ENCODE data around the gene ZCCHC2.

Gene ZCCHC2

DNA sequence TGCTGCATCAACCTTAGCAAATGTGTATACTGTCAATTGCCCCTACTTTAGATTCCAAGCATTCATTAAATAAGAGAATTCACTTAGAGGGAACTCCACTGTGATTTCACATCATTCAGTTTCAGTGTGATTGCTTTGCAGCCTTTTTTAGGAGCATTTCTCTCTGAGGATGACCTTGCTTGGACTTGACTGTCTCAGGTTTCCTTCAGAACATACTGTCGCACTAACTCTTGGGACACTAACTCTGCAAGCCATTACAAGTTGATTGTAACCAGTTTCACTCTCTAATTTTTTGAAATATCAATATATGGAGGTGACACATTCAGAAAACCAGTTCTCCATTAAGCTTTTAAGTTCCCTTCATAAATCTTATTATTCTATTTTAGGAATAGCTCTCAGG lies 6.6 kb upstream of the ZCCHC2 start:
- Histone ChIP-seq H3K9me3 (ENCODE audit: control insufficient read depth, low read length) (no peaks in the 10 kb centered on the region), H3K9ac (ENCODE audit: low read length) (no peak overlapping the region), H3K4me3 (ENCODE audit: low read length) (no peak overlapping the region), H3K36me3 (ENCODE audit: control insufficient read depth, insufficient read depth, low read length) (no peaks in the 10 kb centered on the region), H3K4me1 (ENCODE audit: control insufficient read depth, insufficient read depth, low read length) (no peaks in the 10 kb centered on the region), H3K27me3 (ENCODE audit: control insufficient read depth, insufficient read depth, low read length) (no peaks in the 10 kb centered on the region)

DNA sequence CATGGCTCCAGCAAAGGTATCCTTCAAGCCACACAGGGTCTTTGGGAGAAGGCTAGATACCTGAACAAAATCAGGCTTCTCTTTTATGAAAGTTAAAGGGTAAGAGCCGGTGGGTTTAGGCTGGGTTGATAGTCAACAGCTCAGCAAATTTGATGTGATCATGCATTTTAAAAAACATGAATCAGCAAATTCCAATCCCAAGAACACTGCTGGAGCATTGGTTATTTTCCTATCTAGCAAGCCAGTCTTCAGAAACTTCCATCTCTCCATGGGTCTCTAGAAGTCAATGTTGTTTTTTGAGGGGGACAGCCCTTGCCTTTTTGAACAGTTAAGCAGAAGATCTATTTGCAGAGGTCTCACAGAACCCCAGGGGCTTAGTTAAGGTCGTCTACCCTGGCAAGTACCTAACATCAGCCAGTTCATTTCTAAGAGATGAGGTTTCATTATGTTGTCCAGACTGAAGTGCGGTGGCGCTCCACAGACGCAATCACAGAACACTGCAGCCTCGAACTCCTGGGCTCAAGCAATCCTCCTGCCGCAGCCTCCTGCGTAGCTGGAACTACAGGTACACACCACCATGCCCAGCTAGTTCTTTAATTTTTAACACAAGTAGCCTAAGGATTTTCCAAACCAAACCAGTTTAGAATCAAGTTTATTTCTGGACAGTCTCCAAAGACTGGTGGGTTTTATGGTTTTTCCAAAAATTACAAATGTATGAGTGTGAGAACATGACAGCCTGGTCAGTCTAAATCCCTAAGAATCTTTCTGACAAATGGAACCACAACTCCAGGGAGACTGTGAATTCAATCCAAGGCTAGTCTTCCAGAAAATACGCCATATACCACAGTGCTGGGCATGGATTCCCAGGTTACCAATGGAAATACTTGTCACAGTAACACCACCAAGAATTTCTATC lies 4.1 kb upstream of the ZCCHC2 start:
- Histone ChIP-seq H3K4me3 (ENCODE audit: low read length) (no peak overlapping the region), H3K9me3 (ENCODE audit: control insufficient read depth, low read length) (no peaks in the 10 kb centered on the region), H3K9ac (ENCODE audit: low read length) (no peak overlapping the region), H3K4me1 (ENCODE audit: control insufficient read depth, insufficient read depth, low read length) (peaks cover 4% of the 10 kb centered on the region), H3K36me3 (ENCODE audit: control insufficient read depth, insufficient read depth, low read length) (no peaks in the 10 kb centered on the region), H3K27me3 (ENCODE audit: control insufficient read depth, insufficient read depth, low read length) (no peaks in the 10 kb centered on the region)

DNA sequence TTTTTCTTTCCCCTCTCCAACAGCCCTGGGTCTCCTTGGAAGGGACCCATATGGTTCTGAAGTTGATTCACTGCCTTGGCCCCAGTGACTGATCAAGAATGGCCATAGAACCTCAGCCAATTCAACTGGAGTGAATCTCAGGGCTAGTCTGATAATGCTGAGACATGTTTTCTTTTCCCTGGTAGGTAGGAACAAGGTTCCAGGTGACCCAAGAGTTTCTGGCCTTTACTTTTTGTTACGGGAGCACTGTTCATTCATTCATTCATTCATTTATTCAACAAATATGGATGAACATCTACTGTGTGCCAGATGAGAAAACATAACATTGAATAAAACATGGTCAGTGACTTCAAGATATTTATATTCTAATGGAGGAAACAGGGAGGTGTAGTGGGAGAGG lies 3.1 kb upstream of the ZCCHC2 start:
- Histone ChIP-seq H3K36me3 (ENCODE audit: control insufficient read depth, insufficient read depth, low read length) (no peaks in the 10 kb centered on the region), H3K9me3 (ENCODE audit: control insufficient read depth, low read length) (no peaks in the 10 kb centered on the region), H3K9ac (ENCODE audit: low read length) (no peak overlapping the region), H3K4me1 (ENCODE audit: control insufficient read depth, insufficient read depth, low read length) (peaks cover 4% of the 10 kb centered on the region), H3K4me3 (ENCODE audit: low read length) (no peak overlapping the region), H3K27me3 (ENCODE audit: control insufficient read depth, insufficient read depth, low read length) (no peaks in the 10 kb centered on the region)

DNA sequence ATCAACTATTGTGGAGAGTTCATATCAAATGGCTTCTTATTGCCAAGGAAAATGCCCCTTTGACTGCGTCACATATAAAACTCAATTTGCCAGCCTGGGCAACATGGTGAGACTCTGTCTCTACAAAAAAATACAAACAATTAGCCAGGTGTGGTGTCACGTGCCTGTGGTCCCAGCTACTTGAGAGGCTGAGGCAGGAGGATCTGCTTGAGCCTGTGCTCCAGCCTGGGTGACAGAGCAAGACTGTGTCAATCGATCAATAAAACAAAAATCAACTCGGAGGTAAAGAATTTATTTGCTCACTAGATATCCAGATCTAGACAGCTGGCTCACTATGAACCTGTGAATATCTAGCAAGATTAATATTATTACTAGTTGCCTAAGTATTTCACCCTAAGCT lies 1.7 kb upstream of the ZCCHC2 start:
- Histone ChIP-seq H3K4me3 (ENCODE audit: low read length) (no peak overlapping the region), H3K9me3 (ENCODE audit: control insufficient read depth, low read length) (no peaks in the 10 kb centered on the region), H3K9ac (ENCODE audit: low read length) (peak overlapping the region; percentile 89), H3K36me3 (ENCODE audit: control insufficient read depth, insufficient read depth, low read length) (no peaks in the 10 kb centered on the region), H3K4me1 (ENCODE audit: control insufficient read depth, insufficient read depth, low read length) (peaks cover 4% of the 10 kb centered on the region), H3K27me3 (ENCODE audit: control insufficient read depth, insufficient read depth, low read length) (no peaks in the 10 kb centered on the region)

DNA sequence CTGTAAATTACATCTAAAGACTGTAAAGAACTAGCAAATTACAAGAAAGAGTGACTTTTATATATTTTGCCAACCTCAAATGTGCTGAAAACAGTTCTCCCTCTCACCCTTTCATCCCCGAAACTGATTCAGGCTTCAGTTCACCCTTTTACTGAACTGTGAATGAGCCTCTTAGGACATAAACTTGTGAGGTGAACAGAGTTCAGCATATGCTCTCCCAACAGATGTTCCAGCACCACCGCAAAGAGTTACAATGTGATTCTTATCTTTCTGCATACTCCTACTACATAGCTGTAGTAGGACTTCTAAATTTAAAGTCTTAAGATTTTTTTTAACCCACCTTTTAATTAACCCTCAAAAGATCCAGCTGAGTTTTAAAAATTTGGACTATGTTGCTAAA lies 1.2 kb upstream of the ZCCHC2 start:
- no peaks in the 10 kb centered on the region for H3K27me3 ChIP-seq (ENCODE audit: control insufficient read depth, insufficient read depth, low read length)
- peak overlapping the region; percentile 89 for H3K9ac ChIP-seq (ENCODE audit: low read length)
- no peaks in the 10 kb centered on the region for H3K36me3 ChIP-seq (ENCODE audit: control insufficient read depth, insufficient read depth, low read length)
- no peak overlapping the region for H3K4me3 ChIP-seq (ENCODE audit: low read length)
- H3K9me3 ChIP-seq (ENCODE audit: control insufficient read depth, low read length): no peaks in the 10 kb centered on the region
- peaks cover 4% of the 10 kb centered on the region for H3K4me1 ChIP-seq (ENCODE audit: control insufficient read depth, insufficient read depth, low read length)

DNA sequence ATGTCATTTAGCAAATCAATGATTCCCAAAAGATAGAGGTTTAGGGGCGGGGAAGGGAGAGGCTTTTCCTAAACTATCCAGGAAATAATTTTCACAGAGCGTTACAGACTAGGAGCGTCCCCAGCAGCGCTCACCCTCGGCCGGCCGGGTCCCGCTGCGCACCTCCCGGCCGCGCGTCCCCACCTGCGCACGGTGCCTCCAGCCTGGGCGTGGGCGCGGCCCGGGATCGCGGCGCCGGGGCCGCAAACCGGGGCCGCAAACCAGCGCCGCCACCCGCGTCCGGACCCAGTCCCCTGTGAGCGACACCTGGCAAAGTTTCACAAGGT lies 684 bp upstream of the ZCCHC2 start:
- H3K36me3 ChIP-seq (ENCODE audit: control insufficient read depth, insufficient read depth, low read length): no peaks in the 10 kb centered on the region
- peaks cover 8% of the 10 kb centered on the region for H3K4me1 ChIP-seq (ENCODE audit: control insufficient read depth, insufficient read depth, low read length)
- H3K4me3 ChIP-seq (ENCODE audit: low read length): peak overlapping the region; percentile 78
- no peaks in the 10 kb centered on the region for H3K9me3 ChIP-seq (ENCODE audit: control insufficient read depth, low read length)
- peak overlapping the region; percentile 89 for H3K9ac ChIP-seq (ENCODE audit: low read length)
- no peaks in the 10 kb centered on the region for H3K27me3 ChIP-seq (ENCODE audit: control insufficient read depth, insufficient read depth, low read length)

DNA sequence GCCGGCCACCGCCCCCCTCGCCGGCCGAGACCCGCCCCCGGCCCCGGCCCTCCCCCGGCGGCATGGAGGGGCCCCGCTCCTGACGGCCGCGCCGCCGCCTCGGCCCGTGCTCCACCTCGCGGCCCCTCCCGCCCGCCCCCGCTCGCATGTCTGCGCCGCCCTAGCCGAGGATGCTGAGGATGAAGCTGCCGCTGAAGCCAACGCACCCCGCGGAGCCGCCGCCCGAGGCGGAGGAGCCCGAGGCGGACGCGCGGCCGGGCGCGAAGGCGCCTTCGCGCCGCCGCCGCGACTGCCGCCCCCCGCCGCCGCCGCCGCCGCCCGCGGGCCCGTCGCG lies 397 bp downstream of the ZCCHC2 start:
- no peak overlapping the region for H3K4me3 ChIP-seq (ENCODE audit: low read length)
- H3K9ac ChIP-seq (ENCODE audit: low read length): no peak overlapping the region
- no peaks in the 10 kb centered on the region for H3K9me3 ChIP-seq (ENCODE audit: control insufficient read depth, low read length)
- no peaks in the 10 kb centered on the region for H3K27me3 ChIP-seq (ENCODE audit: control insufficient read depth, insufficient read depth, low read length)
- H3K4me1 ChIP-seq (ENCODE audit: control insufficient read depth, insufficient read depth, low read length): peaks cover 11% of the 10 kb centered on the region
- no peaks in the 10 kb centered on the region for H3K36me3 ChIP-seq (ENCODE audit: control insufficient read depth, insufficient read depth, low read length)

DNA sequence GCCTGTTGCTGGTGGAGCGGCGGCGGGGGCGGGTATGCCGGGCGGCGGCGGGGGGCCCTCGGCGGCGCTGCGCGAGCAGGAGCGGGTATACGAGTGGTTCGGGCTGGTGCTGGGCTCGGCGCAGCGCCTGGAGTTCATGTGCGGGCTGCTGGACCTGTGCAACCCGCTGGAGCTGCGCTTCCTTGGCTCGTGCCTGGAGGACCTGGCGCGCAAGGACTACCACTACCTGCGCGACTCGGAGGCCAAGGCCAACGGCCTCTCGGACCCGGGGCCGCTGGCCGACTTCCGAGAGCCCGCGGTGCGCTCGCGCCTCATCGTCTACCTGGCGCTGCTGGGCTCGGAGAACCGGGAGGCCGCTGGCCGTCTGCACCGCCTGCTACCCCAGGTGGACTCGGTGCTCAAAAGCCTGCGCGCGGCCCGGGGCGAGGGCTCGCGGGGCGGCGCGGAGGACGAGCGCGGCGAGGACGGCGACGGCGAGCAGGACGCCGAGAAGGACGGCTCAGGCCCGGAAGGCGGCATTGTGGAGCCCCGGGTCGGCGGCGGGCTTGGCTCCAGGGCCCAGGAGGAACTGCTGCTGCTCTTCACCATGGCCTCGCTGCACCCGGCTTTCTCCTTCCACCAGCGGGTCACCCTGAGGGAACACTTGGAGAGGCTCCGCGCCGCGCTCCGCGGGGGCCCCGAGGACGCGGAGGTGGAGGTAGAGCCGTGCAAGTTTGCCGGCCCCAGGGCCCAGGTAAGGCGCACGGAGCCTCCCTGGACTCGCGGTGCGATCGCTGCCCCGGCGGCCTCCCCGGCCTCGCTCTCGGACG lies 1.0 kb downstream of the ZCCHC2 start:
- Histone ChIP-seq H3K4me1 (ENCODE audit: control insufficient read depth, insufficient read depth, low read length) (peaks cover 11% of the 10 kb centered on the region), H3K9ac (ENCODE audit: low read length) (peak overlapping the region; percentile 92), H3K4me3 (ENCODE audit: low read length) (peak overlapping the region; percentile 26), H3K9me3 (ENCODE audit: control insufficient read depth, low read length) (no peaks in the 10 kb centered on the region), H3K36me3 (ENCODE audit: control insufficient read depth, insufficient read depth, low read length) (no peaks in the 10 kb centered on the region), H3K27me3 (ENCODE audit: control insufficient read depth, insufficient read depth, low read length) (no peaks in the 10 kb centered on the region)

DNA sequence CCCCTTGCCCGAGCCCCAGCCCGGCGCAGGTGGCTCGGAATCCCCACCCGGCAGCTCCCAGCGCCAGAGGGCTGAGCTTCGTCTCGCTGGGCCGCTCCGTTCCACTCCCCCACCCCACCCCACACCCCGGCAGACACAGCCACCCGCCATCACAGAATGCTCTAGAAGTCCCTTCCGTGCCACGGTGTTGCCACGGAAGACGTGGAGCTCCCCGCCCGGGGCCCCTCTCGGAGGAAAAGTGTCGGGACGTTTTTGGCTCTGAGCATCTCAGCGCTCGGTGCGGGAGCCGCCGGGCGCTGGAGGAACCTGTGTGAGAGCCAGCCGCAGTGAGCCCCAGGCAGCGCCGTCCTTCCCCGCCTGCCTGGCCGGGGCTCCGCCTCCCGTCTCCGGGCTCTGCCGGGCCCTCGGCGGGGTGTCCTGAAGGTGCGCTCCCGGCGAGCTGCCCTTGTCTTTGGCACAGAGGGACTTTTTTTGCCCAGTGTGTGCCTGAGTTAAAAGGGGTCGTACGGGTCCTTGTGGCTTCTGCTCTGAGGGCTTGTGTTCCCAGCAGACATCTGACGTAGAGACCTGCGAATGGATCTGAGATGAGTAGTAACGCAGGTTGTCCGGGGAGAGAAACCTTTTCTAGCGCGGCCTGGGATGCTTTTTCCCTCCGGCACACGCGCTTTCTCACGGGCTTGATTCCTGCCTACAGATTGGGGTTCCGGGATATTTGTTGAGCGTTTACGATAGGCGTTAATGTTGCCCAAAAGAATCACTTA lies 1.8 kb downstream of the ZCCHC2 start:
- no peaks in the 10 kb centered on the region for H3K36me3 ChIP-seq (ENCODE audit: control insufficient read depth, insufficient read depth, low read length)
- peak overlapping the region; percentile 26 for H3K4me3 ChIP-seq (ENCODE audit: low read length)
- H3K9me3 ChIP-seq (ENCODE audit: control insufficient read depth, low read length): no peaks in the 10 kb centered on the region
- H3K9ac ChIP-seq (ENCODE audit: low read length): peak overlapping the region; percentile 92
- peaks cover 11% of the 10 kb centered on the region for H3K4me1 ChIP-seq (ENCODE audit: control insufficient read depth, insufficient read depth, low read length)
- no peaks in the 10 kb centered on the region for H3K27me3 ChIP-seq (ENCODE audit: control insufficient read depth, insufficient read depth, low read length)

DNA sequence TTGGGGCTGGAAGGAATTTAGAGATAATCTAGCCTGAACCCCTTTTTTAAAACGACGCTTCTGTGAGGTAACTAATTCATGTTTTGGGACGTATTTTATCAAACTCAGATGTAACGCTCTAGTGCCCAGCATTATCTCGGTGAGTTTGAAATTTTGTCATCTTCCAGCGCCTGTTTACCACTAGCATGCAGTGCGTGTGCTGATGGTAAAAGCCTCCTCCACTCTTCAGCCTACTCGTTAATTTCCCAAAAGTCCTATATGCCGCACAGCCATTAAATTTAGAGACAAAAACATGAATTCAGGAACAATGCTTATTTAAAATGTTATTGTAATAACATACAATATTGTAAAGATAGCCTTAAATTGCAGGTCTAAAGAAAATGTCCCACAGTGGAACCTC lies 2.8 kb downstream of the ZCCHC2 start:
- Histone ChIP-seq H3K27me3 (ENCODE audit: control insufficient read depth, insufficient read depth, low read length) (no peaks in the 10 kb centered on the region), H3K4me1 (ENCODE audit: control insufficient read depth, insufficient read depth, low read length) (peaks cover 11% of the 10 kb centered on the region), H3K4me3 (ENCODE audit: low read length) (peak overlapping the region; percentile 26), H3K9ac (ENCODE audit: low read length) (peak overlapping the region; percentile 92), H3K36me3 (ENCODE audit: control insufficient read depth, insufficient read depth, low read length) (no peaks in the 10 kb centered on the region), H3K9me3 (ENCODE audit: control insufficient read depth, low read length) (no peaks in the 10 kb centered on the region)

DNA sequence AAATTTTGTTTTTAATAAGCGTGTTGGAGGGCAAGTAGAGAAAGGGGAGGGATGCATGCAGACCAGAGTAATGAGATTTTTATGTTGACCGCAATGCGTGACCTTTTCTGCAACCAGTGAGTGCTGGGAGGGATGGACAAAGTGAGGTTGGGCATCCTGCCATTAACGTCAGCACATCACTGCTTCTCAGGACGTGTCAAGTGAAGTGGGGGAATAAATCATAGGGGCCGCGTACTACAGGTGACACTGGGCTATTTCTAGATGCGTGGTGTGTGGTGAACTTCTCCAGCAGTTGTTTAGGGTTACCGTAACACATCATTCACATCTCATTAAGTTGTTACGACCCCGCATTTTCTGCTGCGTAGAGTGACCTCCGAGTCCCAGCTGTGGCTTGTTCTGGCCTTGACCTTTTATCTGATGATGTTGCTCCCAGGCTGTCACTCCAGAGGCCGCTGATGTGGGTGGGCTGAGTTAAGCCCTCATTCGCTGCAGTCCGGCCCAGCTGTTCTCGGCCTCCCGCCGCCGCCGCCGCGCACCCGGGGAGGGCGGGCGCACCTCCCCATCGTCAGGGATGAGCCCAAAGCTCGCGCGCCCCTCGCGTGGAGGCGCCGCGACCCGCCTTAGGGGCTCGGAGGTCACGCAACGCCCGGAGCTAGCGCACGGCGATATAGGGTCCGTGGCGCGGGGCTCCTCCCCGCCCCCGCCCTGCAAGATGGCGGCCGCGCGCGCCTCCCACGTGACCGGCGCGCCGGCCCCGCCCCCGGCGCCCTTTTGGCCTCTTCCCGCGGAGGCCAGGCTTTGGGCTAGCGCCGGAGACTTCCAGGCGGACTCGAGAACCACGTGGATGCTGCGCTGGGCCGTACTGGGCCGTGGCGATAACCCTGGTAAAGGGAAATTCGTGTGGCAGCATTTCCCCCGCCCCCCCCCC lies 3.5 kb downstream of the ZCCHC2 start:
- H3K9ac ChIP-seq (ENCODE audit: low read length): peak overlapping the region; percentile 93
- H3K36me3 ChIP-seq (ENCODE audit: control insufficient read depth, insufficient read depth, low read length): no peaks in the 10 kb centered on the region
- peak overlapping the region; percentile 92 for H3K4me3 ChIP-seq (ENCODE audit: low read length)
- H3K9me3 ChIP-seq (ENCODE audit: control insufficient read depth, low read length): no peaks in the 10 kb centered on the region
- peaks cover 14% of the 10 kb centered on the region for H3K4me1 ChIP-seq (ENCODE audit: control insufficient read depth, insufficient read depth, low read length)
- H3K27me3 ChIP-seq (ENCODE audit: control insufficient read depth, insufficient read depth, low read length): no peaks in the 10 kb centered on the region
